SIG-M5 treated with dmso at 0.1 percent for 504 hours (cell line): ENCODE results near the gene MED26.

Experiments
- DNase-seq: peaks from one replicate; lab custom pipeline; 2025; ENCODE audit not compliant: unreplicated experiment; lab: John Stamatoyannopoulos, UW

Gene MED26

GRCh38 chr19:16618248-16618647 lies 9.8 kb downstream of the MED26 start:
- DNase-seq, result no peak

DNA sequence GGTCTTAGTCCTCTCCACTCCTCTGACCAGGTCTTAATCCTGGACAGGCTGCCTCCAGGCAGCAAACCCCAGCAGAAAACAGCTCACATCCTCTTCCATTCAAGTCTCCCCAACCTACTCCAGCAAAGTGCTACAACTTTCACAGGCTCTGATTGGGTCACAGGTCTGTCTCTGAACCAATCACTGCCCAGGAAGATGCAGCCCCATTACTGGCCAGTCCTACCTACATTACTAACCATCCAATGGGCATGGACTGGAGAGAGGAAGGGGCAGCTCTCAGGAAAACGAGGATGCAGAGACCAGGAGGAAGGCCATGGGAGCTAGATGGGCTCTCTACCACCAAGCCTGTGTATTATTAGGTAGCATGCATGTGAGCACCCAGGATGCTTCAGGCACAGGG lies 12.2 kb downstream of the MED26 start:
- no peak for DNase-seq

DNA sequence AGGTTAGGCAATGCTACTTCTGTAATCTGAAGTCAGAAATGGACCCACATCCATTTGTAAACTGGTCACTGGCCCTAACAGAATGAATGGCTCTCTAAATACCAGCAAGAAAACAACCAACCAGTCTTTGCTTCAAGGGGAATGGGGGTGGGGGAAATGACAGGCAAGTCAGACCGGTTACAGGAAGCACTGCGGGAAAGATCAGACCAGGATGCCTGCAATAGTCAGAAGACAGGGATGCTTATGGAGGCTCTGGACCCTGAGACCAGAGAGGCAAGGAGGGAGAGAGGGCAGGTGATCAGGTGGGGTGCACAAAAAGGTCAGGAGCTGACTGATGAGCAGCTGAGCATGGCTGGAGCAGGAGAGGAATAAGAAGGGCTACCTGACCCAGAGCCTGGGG lies 13.1 kb downstream of the MED26 start:
- no peak for DNase-seq

- no peak for DNase-seq
Measured at GRCh38 chr19:16613841-16614240, 14.2 kb downstream of the MED26 start.

DNA sequence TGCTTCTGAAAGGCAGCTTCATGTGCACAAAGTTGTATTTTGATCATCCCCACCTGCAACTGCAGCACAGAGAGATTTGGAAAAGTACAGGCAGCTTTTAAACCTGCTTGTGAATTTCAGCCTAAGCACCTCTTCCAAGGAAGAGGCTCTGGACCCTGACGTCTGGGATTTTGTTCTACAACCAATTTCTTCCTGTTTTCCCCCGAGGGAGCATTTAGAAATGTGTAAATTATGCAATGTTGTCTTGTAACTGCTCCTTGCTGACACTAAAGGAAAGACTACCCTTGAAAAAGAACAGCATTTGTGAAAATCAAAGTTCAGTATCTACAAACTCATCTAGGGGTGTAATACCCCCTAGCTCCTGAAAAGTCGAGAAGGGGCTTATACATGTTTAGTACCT lies 15.4 kb downstream of the MED26 start:
- peak; percentile 20 for DNase-seq

- no peak for DNase-seq
Measured at GRCh38 chr19:16611121-16611520, 16.9 kb downstream of the MED26 start.

DNA sequence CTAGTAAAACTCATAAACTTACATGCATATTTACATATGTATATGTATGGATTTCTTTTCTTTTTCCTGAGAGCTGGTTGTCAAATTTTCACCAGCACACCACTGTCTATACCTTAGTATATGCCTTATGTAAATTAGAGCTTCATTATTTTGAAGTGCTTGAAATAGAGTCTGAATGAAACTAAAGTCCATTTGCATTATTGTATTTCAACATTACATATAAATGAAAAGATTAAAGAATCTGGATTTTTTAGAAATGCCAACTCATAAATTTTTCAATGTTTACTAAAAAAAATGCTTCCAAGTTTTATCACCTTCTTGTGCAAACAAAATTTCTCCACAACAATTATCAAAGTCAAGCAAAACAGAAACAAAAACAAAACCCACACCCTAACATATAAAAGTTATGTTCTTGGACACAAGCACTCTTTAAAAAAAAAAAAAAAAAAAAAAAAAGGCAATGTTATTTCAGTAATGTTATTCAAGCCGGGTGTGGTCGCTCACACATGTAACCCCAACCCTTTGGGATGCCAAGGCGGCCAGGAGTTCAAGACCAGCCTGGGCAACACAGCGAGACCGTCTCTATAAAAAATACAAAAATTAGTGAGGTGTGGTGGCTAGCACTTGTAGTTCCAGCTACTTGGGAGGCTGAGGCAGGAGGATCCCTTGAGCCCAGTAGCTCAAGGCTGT lies 18.3 kb downstream of the MED26 start:
- no peak for DNase-seq

DNA sequence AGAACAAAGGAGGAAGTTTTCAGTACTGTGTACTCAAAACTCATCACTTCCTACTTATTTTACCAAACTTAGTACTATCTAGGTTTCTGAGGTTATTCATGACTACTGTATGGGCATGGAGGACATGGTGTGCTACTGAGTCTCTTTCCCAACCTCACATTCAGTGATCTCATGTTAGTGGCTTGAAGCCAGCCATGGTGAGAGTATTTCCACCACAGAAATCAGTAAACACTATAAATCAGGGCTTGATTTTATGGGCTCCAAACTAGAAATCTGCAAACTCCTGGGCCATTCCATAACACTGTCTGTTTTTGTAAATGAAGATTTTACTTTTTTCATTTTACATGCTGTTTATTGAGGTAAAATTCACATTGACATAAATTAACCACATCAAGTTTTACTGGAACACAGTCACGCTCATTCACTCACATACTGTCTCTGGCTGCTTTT lies 19.7 kb downstream of the MED26 start:
- peak; percentile 65 for DNase-seq

- no peak for DNase-seq
Measured at GRCh38 chr19:16607819-16608218, 20.2 kb downstream of the MED26 start.

DNA sequence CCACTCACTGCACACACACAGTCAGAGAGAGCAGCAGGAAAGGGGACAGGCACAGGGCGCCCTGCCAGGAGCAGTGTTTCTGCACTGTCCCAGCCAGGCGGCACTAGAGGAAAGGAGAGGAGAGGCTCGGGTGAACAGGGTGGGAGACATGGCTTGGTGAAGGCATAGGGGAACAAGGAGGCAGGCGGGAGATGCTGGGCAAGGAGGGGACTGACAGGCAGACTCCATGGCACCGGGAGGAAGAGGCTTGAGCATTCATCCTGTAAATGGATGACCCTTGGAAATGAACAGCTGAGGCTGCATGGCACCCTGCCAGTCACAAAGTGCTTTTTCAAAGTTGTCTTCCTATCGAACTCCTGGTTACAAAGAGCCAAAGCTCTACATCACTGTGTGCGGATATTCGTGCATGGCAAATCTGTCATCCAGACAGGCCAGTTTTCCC lies 22.4 kb downstream of the MED26 start:
- DNase-seq, result no peak

- no peak for DNase-seq
Measured at GRCh38 chr19:16605115-16605514, 22.9 kb downstream of the MED26 start.

DNA sequence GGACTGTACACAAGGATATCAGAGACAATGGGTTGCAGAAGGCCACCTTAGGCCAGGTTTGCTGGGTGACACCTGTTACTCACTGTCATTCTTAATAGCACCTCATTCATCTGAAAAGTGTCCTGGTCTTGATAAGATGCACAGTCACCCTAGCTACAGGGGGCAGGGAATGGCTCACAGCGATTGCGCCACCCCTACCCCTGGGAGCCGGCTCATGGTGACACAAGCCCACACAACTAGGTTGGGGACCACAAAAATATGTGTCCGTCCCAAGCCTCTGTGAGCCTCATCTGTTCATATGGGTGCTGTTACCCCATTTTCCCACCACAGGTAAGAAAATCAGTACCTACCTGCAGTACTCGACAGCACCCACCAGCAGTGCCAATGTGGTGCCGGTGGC lies 23.4 kb downstream of the MED26 start:
- peak; percentile 36 for DNase-seq

GRCh38 chr19:16603090-16603489 lies 24.9 kb downstream of the MED26 start:
- no peak for DNase-seq

DNA sequence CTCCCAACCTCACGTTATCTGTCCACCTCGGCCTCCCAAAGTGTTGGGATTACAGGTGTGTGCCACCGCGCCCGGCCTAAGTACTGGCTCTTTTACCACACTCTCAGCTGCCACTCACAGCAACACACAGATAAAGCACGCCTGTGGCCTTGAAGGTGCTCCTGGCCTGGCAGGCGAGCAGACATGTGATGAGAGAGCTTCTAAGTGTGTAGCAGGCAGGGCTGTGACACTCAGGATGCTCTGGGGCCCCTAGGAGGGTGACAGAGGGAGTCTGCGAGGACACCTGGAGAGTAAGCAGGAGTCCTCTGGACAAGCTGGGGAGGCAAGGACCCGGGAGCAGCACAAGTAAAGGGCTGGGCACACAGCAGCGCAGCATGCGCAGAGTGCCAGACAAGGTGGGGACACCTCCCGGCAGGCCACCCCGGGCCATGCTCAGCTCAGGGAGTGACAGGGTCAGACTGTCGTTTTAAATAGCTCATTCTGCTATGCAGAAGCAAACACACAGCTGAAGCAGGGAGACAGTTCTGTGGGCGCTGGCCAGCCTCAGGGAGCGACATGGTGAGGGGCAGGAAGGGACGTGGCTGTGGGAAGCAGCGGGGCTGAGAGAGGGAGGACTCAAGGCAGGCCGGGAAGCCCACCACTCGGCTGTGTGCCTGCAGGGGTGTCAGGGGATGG lies 26.5 kb downstream of the MED26 start:
- no peak for DNase-seq

DNA sequence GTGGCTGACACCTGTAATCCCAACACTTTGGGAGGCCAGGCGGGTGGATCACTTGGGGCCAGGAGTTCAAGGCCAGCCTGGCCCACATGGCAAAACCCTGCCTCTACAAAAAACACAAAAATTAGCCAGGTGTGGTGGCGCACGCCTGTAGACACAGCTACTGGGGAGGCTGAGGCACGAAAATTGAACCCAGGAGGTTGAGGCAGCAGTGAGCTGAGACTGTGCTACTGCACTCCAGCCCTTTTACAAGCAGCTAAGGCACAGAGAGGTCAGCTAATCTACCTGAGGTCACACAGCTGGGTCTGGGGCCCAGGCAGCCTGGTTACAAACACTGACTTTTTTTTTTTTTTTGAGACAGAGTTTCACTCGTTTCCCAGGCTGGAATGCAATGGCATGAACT lies 27.2 kb downstream of the MED26 start:
- DNase-seq, result no peak

- DNase-seq, result no peak
Measured at GRCh38 chr19:16599655-16600346, 28.2 kb downstream of the MED26 start.

DNA sequence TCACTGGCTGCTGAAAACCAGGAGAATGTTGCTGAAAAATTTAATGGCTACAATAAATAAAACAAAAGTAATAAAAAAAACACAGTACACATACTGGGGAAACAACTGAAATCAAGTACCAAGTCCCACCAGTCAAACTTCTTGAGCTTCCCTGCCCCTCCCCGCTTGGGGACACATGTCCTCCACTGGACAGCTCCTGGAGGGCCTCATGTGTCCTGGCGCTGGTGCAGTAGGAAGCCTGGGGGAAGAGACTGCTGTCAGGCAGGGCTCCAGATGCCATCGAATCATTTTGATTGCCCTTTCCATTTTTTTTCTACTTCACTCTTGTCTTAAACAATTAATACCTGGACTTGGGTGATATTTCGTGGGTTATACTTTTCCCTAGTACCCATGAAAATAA lies 29.2 kb downstream of the MED26 start:
- no peak for DNase-seq

DNA sequence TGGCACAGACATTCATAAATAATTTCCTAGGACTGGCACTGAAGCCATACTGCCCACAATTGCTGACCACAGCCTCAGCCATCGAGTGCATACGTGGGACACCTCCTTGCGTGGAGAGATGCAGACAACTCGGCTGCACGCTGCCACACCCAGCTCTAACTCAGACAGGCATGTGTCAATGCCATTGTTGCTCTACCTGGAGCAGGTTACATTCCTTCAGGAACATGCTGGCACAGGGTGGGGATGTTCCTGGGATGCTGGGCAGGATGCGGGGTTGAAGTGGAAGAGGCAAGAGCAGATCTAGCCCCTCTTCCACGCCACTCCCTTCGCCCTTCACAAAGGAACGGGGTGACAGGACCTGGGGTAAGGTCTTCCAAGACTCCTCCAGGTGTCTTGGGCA lies 31.6 kb downstream of the MED26 start:
- DNase-seq, result no peak

GRCh38 chr19:16595097-16595496 lies 32.9 kb downstream of the MED26 start:
- no peak for DNase-seq

GRCh38 chr19:16594681-16595091 lies 33.3 kb downstream of the MED26 start:
- DNase-seq, result no peak

DNA sequence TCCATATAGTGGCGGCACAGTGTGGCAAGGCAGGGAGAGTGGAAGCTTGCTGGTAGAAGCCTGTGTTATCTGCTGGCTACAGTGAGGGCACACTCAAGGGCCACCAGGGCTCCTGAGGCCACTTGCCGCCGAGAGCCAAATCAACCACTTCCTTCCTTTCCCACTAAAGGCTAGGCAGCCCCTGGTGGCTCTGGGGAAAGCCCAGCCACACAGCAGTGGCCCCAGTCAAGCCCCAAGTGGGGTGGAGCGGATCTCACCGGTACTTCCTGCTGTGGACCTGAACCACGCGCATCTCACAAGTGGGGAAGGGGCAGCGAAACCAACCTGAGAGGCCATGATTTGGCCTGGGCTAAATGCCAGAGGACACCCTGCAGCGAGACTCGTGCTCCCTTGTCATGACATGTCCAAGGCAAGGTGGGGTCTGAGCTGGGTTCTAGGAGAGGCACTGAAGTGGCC lies 33.8 kb downstream of the MED26 start:
- DNase-seq, result no peak

GRCh38 chr19:16593181-16593580 lies 34.8 kb downstream of the MED26 start:
- no peak for DNase-seq
